H7 (cell line): ENCODE measurements around the gene RAB11FIP4. TPM values are rescaled to one million over a fixed set of nuclear protein-coding genes. Genes with fewer than 3 reads are reported as not detected.

Experiments
- DNase-seq: peaks from one replicate; pipeline ENCODE4 v3.0.0; 2012
- H3K27me3 ChIP-seq: 2 replicates; pipeline ENCODE4 v1.6.0; 2011; ENCODE audit warnings: mild to moderate bottlenecking, low read length; ENCODE audit not compliant: control insufficient read depth, insufficient read depth
- H3K36me3 ChIP-seq: replicated peaks from 2 replicates; pipeline ENCODE4 v1.5.1; 2011; ENCODE audit warnings: low read length; ENCODE audit not compliant: control insufficient read depth, insufficient read depth
- H3K4me3 ChIP-seq: 2 replicates; pipeline ENCODE4 v1.5.1; 2011; ENCODE audit warnings: low read depth, mild to moderate bottlenecking, control low read depth, low read length, moderate library complexity; ENCODE audit not compliant: insufficient read depth
- total RNA-seq: library from RNA; depleted of rRNA; stranded (reverse); fragments of >200 nt; shearing (Covaris generic); gene quantifications from 2 replicates; pipeline ENCODE4 v1.2.3, GENCODE V29; 2014

RAB11FIP4 gene
- total RNA-seq, 1 experiment from 2014 or later = 21.9 TPM

DNA sequence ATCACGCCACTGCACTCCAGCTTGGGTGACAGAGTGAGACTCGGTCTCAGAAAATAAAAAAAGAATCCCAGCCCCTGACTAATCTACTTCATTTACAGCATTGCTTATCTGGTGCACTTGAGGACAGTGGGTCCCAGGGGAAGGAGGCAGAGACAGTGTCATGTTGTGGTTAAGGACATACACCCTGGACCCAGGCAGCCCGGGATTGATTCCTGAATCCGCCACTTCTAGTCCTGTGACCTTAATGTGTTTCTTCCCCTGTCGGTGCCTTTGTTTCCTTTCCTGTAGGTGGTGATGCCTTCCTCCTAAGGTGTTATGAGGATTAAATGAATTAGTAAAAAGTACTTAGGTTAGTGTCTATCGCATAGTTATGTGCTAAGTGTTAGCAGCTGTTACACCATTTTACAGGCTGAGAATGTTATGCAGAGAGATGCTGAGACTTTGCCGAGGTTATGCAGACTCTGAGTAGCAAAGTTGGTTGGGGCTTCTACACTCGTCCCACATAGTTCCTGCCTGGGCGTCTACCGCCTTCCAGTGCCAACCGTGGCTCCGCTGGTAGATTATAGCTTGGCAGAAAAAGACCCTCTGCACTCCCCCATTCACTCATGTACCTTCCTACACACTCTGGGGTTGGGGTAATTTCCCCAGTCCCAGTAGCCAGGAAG, 74.8 kb downstream of the RAB11FIP4 start:
- Histone ChIP-seq H3K27me3 (no peaks in the 10 kb centered on the region), H3K4me3 (no peak overlapping the region), H3K36me3 (no peaks in the 10 kb centered on the region)
- DNase-seq = no peak

GRCh38 chr17:31467502-31468256, 76.2 kb downstream of the RAB11FIP4 start:
- DNase-seq = peak; percentile 59
- Histone ChIP-seq H3K4me3 (no peak overlapping the region), H3K36me3 (no peaks in the 10 kb centered on the region), H3K27me3 (no peaks in the 10 kb centered on the region)

DNA sequence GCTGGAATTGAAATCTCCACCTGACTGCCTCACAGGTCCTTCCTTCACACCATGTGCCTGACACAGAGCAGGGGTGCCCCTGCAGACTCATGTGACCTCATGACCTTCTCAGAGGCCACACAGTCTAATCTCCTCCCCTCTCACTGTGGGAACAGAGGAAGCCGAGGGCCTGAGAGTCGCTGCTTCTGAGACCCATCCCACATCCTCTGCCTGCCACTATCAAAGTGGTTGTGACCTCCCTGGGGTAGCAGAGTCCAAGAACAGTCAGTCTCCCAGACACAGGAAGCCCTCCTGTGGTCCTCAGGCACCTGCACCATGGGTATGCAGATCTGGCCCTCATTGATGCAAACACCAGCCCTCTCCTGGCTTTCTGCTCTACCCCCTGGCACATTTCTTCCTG, 78.5 kb downstream of the RAB11FIP4 start:
- Histone ChIP-seq H3K27me3 (no peaks in the 10 kb centered on the region), H3K36me3 (no peaks in the 10 kb centered on the region), H3K4me3 (no peak overlapping the region)
- peak; percentile 63 for DNase-seq

DNA sequence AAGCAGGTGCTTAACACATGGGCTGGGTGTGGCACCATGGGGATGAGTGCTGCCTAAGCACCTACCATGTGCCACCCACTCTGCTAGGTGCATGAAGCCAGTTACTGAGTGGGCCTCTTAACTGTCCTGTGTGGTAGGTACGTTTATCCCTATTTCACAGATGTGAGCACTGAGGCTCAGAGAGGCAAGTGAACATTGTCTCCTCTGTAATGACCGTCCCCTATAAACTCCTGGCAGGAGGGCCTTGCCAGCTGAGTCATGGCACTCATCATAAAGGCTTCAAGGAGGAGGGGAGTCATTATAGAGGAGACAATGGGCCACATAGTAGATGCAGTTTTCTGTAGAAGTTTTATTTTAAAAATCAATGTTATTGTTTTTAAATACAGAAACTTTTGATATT, 79.1 kb downstream of the RAB11FIP4 start:
- no peak overlapping the region for H3K4me3 ChIP-seq
- no peak for DNase-seq

DNA sequence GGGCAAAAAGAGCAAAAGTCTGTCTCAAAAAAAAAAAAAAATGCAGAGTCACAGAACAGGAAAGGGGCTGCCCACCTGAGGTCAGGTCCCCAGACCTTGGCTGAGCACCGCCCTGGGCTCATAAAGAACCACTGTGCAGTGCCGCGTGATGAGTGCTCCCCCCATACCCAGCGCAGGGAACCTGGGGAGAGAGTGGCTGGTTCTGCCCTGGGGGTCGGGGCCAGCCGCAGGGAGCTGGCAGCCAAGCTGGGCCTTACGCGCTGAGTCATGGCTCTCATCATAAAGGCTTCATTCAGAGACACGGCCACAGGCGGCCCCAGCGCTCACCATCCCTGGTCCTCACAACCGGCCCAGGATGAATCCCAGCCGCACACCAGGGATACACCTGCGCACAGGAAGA, 80.7 kb downstream of the RAB11FIP4 start:
- H3K27me3 ChIP-seq = no peaks in the 10 kb centered on the region
- H3K36me3 ChIP-seq = no peaks in the 10 kb centered on the region
- H3K4me3 ChIP-seq = no peak overlapping the region
- DNase-seq = no peak

More for the DNA sequence above, 79.1 kb downstream of the RAB11FIP4 start:
- Histone ChIP-seq H3K27me3 (no peaks in the 10 kb centered on the region), H3K36me3 (no peaks in the 10 kb centered on the region)

GRCh38 chr17:31475378-31476162, 84.1 kb downstream of the RAB11FIP4 start:
- no peaks in the 10 kb centered on the region for H3K27me3 ChIP-seq
- no peaks in the 10 kb centered on the region for H3K36me3 ChIP-seq
- no peak for DNase-seq
- no peak overlapping the region for H3K4me3 ChIP-seq

DNA sequence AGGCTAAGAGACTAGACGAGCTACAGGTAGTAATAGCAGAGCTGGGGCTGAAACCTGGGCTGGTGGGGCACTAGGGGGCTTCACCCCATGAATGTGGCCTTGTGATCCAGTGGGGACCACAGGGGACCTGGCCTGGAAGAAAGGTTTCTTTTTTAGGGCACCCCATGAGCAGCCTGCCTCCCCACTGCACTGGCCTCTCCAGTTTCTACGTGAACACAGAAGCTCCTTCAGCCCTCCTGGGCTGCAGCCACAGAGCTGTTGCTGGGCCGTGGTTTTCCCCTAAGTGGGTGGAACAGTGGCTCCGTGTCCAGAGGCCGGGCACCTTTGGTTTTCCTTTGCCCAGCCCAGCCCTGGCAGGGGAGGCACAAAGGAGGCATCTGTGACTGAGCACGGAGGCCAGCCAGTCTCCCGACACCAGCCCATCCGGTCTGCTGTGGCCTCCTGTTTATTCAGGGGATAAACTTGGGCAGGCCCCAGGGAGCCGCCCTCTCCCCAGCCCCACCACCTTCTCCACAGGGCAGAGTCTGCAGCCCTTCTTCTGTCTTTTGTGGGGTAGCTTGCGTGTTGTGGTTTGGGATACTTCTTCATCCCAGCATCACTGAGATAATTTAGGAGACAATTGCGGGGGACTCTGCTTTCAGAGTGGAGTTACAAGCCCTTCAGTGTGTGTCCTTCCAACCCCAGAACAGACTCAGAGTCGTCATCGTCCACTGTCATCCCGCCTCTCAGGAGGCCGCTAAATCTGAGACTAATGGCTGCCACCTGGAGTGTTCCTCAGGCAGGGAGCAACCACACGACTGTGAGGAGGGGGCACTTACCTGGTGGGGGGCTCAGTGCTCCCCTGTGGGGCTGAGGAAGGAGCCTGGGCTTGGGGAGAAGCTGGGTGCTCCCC, 85.3 kb downstream of the RAB11FIP4 start:
- H3K4me3 ChIP-seq = no peak overlapping the region
- DNase-seq = no peak
- no peaks in the 10 kb centered on the region for H3K27me3 ChIP-seq
- H3K36me3 ChIP-seq = no peaks in the 10 kb centered on the region

- H3K27me3 ChIP-seq = no peaks in the 10 kb centered on the region
- DNase-seq = no peak
- no peak overlapping the region for H3K4me3 ChIP-seq
- H3K36me3 ChIP-seq = no peaks in the 10 kb centered on the region
These were observed 86.1 kb downstream of the RAB11FIP4 start for GRCh38 chr17:31477417-31478055.

DNA sequence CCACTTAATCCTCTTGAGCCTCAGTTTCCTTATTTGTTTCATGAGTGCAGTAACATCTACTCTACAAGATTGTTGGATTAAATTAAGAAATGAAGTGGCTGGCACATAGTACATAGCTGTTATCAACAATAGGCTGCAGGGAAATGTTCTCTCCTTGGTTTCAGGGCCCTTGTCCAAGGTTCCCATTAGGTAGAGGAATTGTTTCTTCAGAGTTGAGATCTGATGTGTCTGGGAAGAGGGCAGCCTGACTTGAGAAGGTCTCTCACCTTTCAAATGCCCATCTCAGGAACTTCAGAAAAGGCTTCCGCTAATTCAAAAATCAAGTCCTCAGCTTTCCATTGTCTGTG, 87.6 kb downstream of the RAB11FIP4 start:
- no peaks in the 10 kb centered on the region for H3K36me3 ChIP-seq
- H3K27me3 ChIP-seq = no peaks in the 10 kb centered on the region
- DNase-seq = no peak

DNA sequence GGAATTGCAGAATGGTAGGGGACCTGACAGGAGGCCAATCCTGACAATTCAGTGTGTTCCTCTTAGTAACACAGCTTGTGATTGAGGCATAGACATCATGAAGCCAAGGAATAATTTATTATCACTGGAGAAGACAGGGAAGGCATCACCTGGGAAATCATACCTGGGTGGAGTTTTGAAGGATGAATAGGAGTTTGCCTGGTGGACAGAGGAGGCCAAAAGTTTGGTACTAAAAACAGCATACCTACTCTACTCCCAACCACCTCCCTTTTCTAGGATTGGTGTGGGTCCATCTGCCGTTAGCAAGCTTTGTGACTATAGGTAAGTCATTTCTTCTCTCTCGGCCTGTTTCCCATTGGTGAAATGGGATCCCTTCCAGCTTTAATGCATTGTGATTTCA, 88.0 kb downstream of the RAB11FIP4 start:
- Histone ChIP-seq H3K27me3 (no peaks in the 10 kb centered on the region), H3K36me3 (no peaks in the 10 kb centered on the region), H3K4me3 (no peak overlapping the region)
- no peak for DNase-seq

More for the DNA sequence above, 87.6 kb downstream of the RAB11FIP4 start:
- no peak overlapping the region for H3K4me3 ChIP-seq

- Histone ChIP-seq H3K36me3 (no peaks in the 10 kb centered on the region), H3K27me3 (no peaks in the 10 kb centered on the region), H3K4me3 (no peak overlapping the region)
- DNase-seq = no peak
These were observed 88.6 kb downstream of the RAB11FIP4 start for GRCh38 chr17:31480067-31480466.

GRCh38 chr17:31480904-31481782, 89.7 kb downstream of the RAB11FIP4 start:
- no peak for DNase-seq
- no peaks in the 10 kb centered on the region for H3K27me3 ChIP-seq
- H3K36me3 ChIP-seq = no peaks in the 10 kb centered on the region
- no peak overlapping the region for H3K4me3 ChIP-seq

DNA sequence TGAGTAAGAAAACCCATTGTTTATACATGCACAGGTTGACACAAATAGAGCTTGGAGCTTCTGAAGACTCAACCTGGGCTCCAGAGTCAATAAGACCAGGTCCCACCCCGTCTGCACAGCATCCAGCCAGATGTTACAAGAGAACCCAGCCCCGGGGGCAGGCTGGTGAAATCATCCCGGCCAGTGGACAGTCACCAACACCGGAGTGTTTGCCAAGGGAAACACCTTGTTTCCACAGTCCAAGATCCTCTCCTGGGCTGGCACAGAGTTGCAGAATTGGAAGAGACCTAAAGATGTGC, 90.3 kb downstream of the RAB11FIP4 start:
- Histone ChIP-seq H3K36me3 (no peaks in the 10 kb centered on the region), H3K27me3 (no peaks in the 10 kb centered on the region; the same call in 1 of the 2 replicates), H3K4me3 (no peak overlapping the region)
- DNase-seq = no peak
